ENCODE measurements around the gene CNTN6. TPM values are rescaled to one million over a fixed set of nuclear protein-coding genes. Genes with fewer than 3 reads are reported as not detected.

Gene CNTN6
- total RNA-seq, 1 donor from 2014 or later = 0.98 TPM

DNA sequence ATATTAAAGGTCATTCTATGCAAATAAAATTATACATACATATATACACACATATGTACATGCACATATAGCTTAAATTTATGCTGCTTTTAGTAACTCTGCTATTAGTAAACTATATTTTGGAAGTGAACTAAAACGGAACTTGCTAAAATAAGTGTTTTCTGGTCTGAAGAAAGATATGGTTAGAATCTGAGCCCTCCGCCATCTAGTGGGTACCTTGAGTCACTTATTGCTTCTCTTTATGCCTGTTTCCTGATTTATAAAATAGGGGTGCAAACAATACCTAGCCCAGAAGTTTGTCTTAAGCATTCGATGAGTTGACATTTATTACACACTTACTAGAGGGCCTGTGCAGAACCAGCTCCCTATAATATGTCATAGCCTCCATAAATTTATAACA lies 255.7 kb downstream of the CNTN6 start:
- Histone ChIP-seq H3K4me3 (no peak overlapping the region), H3K36me3 (no peaks in the 10 kb centered on the region), H3K27ac (no peak overlapping the region), H3K27me3 (no peaks in the 10 kb centered on the region), H3K4me1 (no peaks in the 10 kb centered on the region), H3K9me3 (no peaks in the 10 kb centered on the region)
- DNase-seq (ENCODE audit: extremely low spot score in 2 of 2) = no peak
- intact Hi-C loops (cut with DNase I) = no loop called here
- TF ChIP-seq POLR2A (IDR thresholded peaks at IDR 0.05) = no peak
- TF ChIP-seq, protein P1, sequence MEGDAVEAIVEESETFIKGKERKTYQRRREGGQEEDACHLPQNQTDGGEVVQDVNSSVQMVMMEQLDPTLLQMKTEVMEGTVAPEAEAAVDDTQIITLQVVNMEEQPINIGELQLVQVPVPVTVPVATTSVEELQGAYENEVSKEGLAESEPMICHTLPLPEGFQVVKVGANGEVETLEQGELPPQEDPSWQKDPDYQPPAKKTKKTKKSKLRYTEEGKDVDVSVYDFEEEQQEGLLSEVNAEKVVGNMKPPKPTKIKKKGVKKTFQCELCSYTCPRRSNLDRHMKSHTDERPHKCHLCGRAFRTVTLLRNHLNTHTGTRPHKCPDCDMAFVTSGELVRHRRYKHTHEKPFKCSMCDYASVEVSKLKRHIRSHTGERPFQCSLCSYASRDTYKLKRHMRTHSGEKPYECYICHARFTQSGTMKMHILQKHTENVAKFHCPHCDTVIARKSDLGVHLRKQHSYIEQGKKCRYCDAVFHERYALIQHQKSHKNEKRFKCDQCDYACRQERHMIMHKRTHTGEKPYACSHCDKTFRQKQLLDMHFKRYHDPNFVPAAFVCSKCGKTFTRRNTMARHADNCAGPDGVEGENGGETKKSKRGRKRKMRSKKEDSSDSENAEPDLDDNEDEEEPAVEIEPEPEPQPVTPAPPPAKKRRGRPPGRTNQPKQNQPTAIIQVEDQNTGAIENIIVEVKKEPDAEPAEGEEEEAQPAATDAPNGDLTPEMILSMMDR (IDR thresholded peaks at IDR 0.05) = no peak
- TF ChIP-seq POLR2AphosphoS5 (IDR thresholded peaks at IDR 0.05; ENCODE audit: insufficient read depth in 1 of 2, low read depth in 1 of 2) = no peak

DNA sequence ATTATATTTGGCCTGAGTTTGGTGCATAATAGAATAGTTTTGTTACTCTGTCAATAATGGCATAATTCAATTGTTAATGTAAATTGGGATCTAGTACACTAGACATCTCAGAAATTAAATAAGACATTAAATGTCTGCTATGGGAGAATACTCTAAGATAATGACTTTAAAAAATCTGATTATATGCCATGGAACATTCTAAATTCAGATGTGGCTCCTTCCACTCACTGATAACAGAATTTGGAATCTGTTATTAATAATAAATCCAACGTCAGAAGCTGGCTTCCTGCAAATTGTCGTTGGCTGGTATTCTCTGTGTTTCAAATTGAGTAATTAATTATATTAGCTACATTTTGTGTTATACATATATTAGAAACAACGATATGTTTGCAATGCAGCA lies 258.1 kb downstream of the CNTN6 start:
- no peak for DNase-seq (ENCODE audit: extremely low spot score in 2 of 2)
- intact Hi-C loops (cut with DNase I) = no loop called here
- Histone ChIP-seq H3K27me3 (no peaks in the 10 kb centered on the region), H3K4me3 (no peak overlapping the region), H3K4me1 (no peaks in the 10 kb centered on the region), H3K27ac (no peak overlapping the region), H3K36me3 (no peaks in the 10 kb centered on the region), H3K9me3 (no peaks in the 10 kb centered on the region)
- TF ChIP-seq POLR2A (IDR thresholded peaks at IDR 0.05) = no peak
- TF ChIP-seq, protein P1 (IDR thresholded peaks at IDR 0.05) = no peak
- TF ChIP-seq POLR2AphosphoS5 (IDR thresholded peaks at IDR 0.05; ENCODE audit: insufficient read depth in 1 of 2, low read depth in 1 of 2) = no peak

DNA sequence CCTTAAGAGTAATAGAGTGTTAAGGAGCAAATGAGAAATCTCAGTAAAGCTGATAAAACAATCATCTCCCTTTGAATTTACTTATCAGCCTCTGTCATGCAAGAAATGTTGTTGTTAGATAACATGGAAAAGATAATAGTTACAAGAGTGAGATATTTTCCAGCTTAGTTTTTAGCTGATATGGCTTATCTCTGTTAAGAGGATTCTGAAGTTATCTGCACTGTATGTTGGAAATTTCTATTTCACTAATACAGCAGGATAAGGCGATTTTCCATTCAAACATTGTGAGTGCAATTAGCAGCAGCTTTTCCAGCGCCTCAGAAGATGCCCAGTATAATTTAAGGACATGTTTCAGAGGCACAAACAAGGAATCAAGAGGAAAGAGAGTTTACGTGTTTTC lies 262.9 kb downstream of the CNTN6 start:
- Histone ChIP-seq H3K9me3 (no peaks in the 10 kb centered on the region), H3K36me3 (no peaks in the 10 kb centered on the region), H3K27ac (no peak overlapping the region), H3K4me1 (no peaks in the 10 kb centered on the region), H3K4me3 (no peak overlapping the region), H3K27me3 (no peaks in the 10 kb centered on the region)
- no peak for DNase-seq (ENCODE audit: extremely low spot score in 2 of 2)
- intact Hi-C loops (cut with DNase I) = no loop called here
- no peak for TF ChIP-seq POLR2A (IDR thresholded peaks at IDR 0.05)
- TF ChIP-seq POLR2AphosphoS5 (IDR thresholded peaks at IDR 0.05; ENCODE audit: insufficient read depth in 1 of 2, low read depth in 1 of 2) = no peak
- TF ChIP-seq, protein P1 (IDR thresholded peaks at IDR 0.05) = no peak

DNA sequence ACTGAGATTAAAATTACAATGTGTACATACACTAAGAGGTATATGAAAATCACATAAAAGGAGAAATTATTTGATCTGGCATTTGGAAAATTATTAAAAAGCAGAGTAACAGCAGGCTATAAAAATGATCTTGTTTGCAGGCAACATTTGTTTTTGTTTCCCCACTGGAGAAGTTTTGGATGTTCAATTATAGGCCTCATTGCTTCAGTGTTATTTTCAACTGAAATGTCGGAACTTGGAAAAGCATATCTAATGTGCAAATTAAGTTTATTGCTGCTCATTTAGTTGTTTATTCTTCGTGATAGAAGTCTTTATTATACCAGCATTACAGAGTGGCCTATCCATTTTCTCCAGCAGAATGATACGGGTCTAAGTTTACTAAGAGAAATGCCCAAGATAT lies 263.3 kb downstream of the CNTN6 start:
- TF ChIP-seq, protein P1 (IDR thresholded peaks at IDR 0.05) = no peak
- TF ChIP-seq POLR2AphosphoS5 (IDR thresholded peaks at IDR 0.05; ENCODE audit: insufficient read depth in 1 of 2, low read depth in 1 of 2) = no peak
- TF ChIP-seq POLR2A (IDR thresholded peaks at IDR 0.05) = no peak
- no peak for DNase-seq (ENCODE audit: extremely low spot score in 2 of 2)
- no peaks in the 10 kb centered on the region for H3K27me3 ChIP-seq
- no peak overlapping the region for H3K27ac ChIP-seq
- H3K4me3 ChIP-seq = no peak overlapping the region
- no peaks in the 10 kb centered on the region for H3K36me3 ChIP-seq
- intact Hi-C loops (cut with DNase I) = no loop called here
- no peaks in the 10 kb centered on the region for H3K9me3 ChIP-seq
- no peaks in the 10 kb centered on the region for H3K4me1 ChIP-seq

DNA sequence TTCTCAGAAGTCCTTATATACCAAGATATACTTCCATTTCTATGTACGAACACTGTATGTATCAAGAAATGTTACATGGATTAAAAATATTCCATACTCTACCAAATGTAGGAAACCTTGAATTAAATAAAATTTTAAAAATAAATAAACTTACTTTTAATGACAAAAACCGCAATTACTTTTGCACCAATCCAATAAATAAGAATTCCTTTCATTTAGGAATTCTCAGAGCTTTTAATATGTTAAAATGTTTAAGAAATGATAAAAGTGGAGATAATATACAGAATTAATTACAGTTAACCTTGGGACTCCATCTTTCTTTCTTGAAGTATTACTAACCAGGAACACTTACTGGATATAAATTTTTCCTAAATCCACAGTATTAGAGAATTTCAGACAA lies 272.7 kb downstream of the CNTN6 start:
- no peaks in the 10 kb centered on the region for H3K36me3 ChIP-seq
- TF ChIP-seq POLR2A (IDR thresholded peaks at IDR 0.05) = no peak
- TF ChIP-seq, protein P1 (IDR thresholded peaks at IDR 0.05) = no peak
- no peak for TF ChIP-seq POLR2AphosphoS5 (IDR thresholded peaks at IDR 0.05; ENCODE audit: insufficient read depth in 1 of 2, low read depth in 1 of 2)
- no peak overlapping the region for H3K27ac ChIP-seq
- H3K4me3 ChIP-seq = no peak overlapping the region
- no peaks in the 10 kb centered on the region for H3K27me3 ChIP-seq
- H3K9me3 ChIP-seq = no peaks in the 10 kb centered on the region
- no peaks in the 10 kb centered on the region for H3K4me1 ChIP-seq
- intact Hi-C loops (cut with DNase I) = no loop called here
- DNase-seq (ENCODE audit: extremely low spot score in 2 of 2) = no peak

All from vagina (tissue), 2 donors.